ENCODE results near the gene PDZD2. TPM values are rescaled to one million over a fixed set of nuclear protein-coding genes. Genes with fewer than 3 reads are reported as not detected.

The PDZD2 gene
- total RNA-seq, 4 donors from 2014 or later: 34.1 to 91.4 (median 51.0) TPM

- TF ChIP-seq CTCF (IDR thresholded peaks at IDR 0.05; ENCODE audit: low read depth): no peak
Measured at GRCh38 chr5:32044434-32044833, 405.5 kb downstream of the PDZD2 start.

GRCh38 chr5:32044939-32045338, 406.0 kb downstream of the PDZD2 start:
- no peak for TF ChIP-seq CTCF (IDR thresholded peaks at IDR 0.05; ENCODE audit: low read depth)

- no peak for TF ChIP-seq CTCF (IDR thresholded peaks at IDR 0.05; ENCODE audit: low read depth)
Measured at GRCh38 chr5:32047056-32047455, 408.1 kb downstream of the PDZD2 start.

- no peak for TF ChIP-seq CTCF (IDR thresholded peaks at IDR 0.05; ENCODE audit: low read depth)
Measured at GRCh38 chr5:32051796-32052195, 412.9 kb downstream of the PDZD2 start.

- no peak for TF ChIP-seq CTCF (IDR thresholded peaks at IDR 0.05; ENCODE audit: low read depth)
Measured at GRCh38 chr5:32055891-32056866, 417.2 kb downstream of the PDZD2 start.

- no peak for TF ChIP-seq CTCF (IDR thresholded peaks at IDR 0.05; ENCODE audit: low read depth)
Measured at GRCh38 chr5:32057187-32058096, 418.5 kb downstream of the PDZD2 start.

- no peak for TF ChIP-seq CTCF (IDR thresholded peaks at IDR 0.05; ENCODE audit: low read depth)
Measured at GRCh38 chr5:32058101-32058500, 419.2 kb downstream of the PDZD2 start.

Measured in subcutaneous adipose tissue (tissue), 4 donors.